ENCODE results near the gene HNRNPL. TPM values are rescaled to one million over a fixed set of nuclear protein-coding genes. Genes with fewer than 3 reads are reported as not detected.
A peak's percentile ranks its signal among the peaks of the same experiment; 100 is the strongest.

HNRNPL gene
- total RNA-seq, 2 donors from 2014 or later, result 102 to 115 TPM

DNA sequence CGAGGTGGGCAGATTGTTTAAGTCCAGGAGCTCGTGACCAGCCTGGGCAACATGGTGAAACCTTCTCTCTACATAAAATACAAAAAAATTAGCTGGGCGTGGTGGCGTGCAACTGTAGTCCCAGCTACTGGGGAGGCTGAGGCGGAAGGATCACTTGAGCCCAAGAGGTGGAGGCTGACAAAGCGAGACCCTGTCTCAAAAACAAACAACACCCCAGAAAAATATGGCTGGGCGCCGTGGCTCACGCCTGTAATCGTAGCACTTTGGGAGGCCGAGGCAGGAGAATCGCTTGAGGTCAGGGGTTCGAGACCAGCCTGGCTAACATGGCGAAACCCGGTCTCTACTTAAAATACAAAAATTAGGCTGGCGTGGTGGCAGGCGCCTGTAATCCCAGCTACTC lies 3.4 kb upstream of the HNRNPL start:
- Histone ChIP-seq H3K27ac (peak overlapping the region in 1 of 2 donors; percentile 96), H3K4me3 (peak overlapping the region in 1 of 2 donors; percentile 79)

GRCh38 chr19:38852231-38853044 lies 2.7 kb upstream of the HNRNPL start:
- H3K27ac ChIP-seq, result peak overlapping the region; percentile 96 to 99
- peak overlapping the region; percentile 72 to 79 for H3K4me3 ChIP-seq
- no peak for TF ChIP-seq CTCF (IDR thresholded peaks at IDR 0.05)
- H3K27me3 ChIP-seq, result no peaks in the 10 kb centered on the region
- DNase-seq (ENCODE audit: low spot score), result peak; percentile 79
- no peaks in the 10 kb centered on the region for H3K9me3 ChIP-seq
- peaks cover 0 to 34% of the 10 kb centered on the region in 2 donors for H3K4me1 ChIP-seq
- H3K36me3 ChIP-seq, result peaks cover 10% of the 10 kb centered on the region

More for the DNA sequence above, 3.4 kb upstream of the HNRNPL start:
- no peaks in the 10 kb centered on the region for H3K27me3 ChIP-seq
- peaks cover 2% of the 10 kb centered on the region for H3K36me3 ChIP-seq
- H3K4me1 ChIP-seq, result peaks cover 0 to 26% of the 10 kb centered on the region in 2 donors
- no peak for DNase-seq (ENCODE audit: low spot score)
- no peak for TF ChIP-seq CTCF (IDR thresholded peaks at IDR 0.05)
- H3K9me3 ChIP-seq, result no peaks in the 10 kb centered on the region

- H3K9me3 ChIP-seq, result no peaks in the 10 kb centered on the region
- H3K27me3 ChIP-seq, result no peaks in the 10 kb centered on the region
- no peak for TF ChIP-seq CTCF (IDR thresholded peaks at IDR 0.05)
- H3K36me3 ChIP-seq, result peaks cover 17% of the 10 kb centered on the region
- peak overlapping the region; percentile 72 to 79 for H3K4me3 ChIP-seq
- peaks cover 0 to 41% of the 10 kb centered on the region in 2 donors for H3K4me1 ChIP-seq
- peak; percentile 94 for DNase-seq (ENCODE audit: low spot score)
- H3K27ac ChIP-seq, result peak overlapping the region; percentile 96 to 99
These were observed 1.9 kb upstream of the HNRNPL start for GRCh38 chr19:38851622-38852230.

GRCh38 chr19:38850976-38851621 lies 1.3 kb upstream of the HNRNPL start:
- Histone ChIP-seq H3K27ac (peak overlapping the region; percentile 96 to 99), H3K4me3 (peak overlapping the region; percentile 72 to 79), H3K27me3 (no peaks in the 10 kb centered on the region), H3K36me3 (peaks cover 23% of the 10 kb centered on the region), H3K9me3 (no peaks in the 10 kb centered on the region), H3K4me1 (peaks cover 0 to 47% of the 10 kb centered on the region in 2 donors)
- no peak for TF ChIP-seq CTCF (IDR thresholded peaks at IDR 0.05)
- no peak for DNase-seq (ENCODE audit: low spot score)

DNA sequence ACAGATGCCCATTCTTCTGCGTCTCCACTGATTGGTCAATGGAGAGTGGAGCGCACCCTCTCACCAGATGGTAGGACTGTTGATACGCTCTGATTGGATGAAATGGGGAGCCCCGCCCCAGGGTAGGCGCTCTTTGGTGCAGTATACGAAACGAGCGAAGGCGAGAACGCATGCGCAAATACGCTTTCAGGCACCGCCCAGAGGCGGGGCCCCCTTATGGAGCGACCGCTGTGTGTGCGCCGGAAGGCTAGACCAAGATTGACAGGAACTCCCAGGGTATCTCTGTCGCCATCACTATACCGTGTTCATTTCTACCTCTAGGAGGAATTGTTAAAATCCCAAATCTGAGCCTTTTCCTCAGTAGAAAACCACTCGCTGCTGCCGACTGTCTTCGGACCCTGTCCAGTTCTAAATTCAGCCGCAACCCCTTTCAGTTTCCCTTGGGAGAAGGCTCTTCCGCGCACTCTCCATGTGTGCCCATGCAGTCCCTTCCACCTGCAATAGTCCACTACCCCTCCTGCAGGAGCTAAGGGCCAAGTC lies 720 bp upstream of the HNRNPL start:
- TF ChIP-seq CTCF (IDR thresholded peaks at IDR 0.05), result no peak
- H3K4me3 ChIP-seq, result peak overlapping the region; percentile 72 to 79
- peak; percentile 100 for DNase-seq (ENCODE audit: low spot score)
- no peaks in the 10 kb centered on the region for H3K27me3 ChIP-seq
- peaks cover 29% of the 10 kb centered on the region for H3K36me3 ChIP-seq
- H3K27ac ChIP-seq, result peak overlapping the region; percentile 96 to 99
- no peaks in the 10 kb centered on the region for H3K9me3 ChIP-seq
- H3K4me1 ChIP-seq, result peaks cover 0 to 53% of the 10 kb centered on the region in 2 donors

Data from right atrium auricular region (tissue), 2 donors.